NCI-H1417 treated with DMSO at 0.1 percent for 48 hours (cell line): ENCODE measurements around the gene COL8A2.

Source experiments
- DNase-seq: peaks from one replicate; lab custom pipeline; 2025; lab: John Stamatoyannopoulos, UW

COL8A2 gene

GRCh38 chr1:36088577-36089392 lies 36.2 kb downstream of the COL8A2 start, which contains the start of gene ADPRS:
Gene ADPRS, plus strand, starts transcription at chr1:36088892. Its CDS starts 13 bp downstream, at chr1:36088905.
- DNase-seq = peak; percentile 29

GRCh38 chr1:36088265-36088576 lies 36.8 kb downstream of the COL8A2 start:
- no peak for DNase-seq

DNA sequence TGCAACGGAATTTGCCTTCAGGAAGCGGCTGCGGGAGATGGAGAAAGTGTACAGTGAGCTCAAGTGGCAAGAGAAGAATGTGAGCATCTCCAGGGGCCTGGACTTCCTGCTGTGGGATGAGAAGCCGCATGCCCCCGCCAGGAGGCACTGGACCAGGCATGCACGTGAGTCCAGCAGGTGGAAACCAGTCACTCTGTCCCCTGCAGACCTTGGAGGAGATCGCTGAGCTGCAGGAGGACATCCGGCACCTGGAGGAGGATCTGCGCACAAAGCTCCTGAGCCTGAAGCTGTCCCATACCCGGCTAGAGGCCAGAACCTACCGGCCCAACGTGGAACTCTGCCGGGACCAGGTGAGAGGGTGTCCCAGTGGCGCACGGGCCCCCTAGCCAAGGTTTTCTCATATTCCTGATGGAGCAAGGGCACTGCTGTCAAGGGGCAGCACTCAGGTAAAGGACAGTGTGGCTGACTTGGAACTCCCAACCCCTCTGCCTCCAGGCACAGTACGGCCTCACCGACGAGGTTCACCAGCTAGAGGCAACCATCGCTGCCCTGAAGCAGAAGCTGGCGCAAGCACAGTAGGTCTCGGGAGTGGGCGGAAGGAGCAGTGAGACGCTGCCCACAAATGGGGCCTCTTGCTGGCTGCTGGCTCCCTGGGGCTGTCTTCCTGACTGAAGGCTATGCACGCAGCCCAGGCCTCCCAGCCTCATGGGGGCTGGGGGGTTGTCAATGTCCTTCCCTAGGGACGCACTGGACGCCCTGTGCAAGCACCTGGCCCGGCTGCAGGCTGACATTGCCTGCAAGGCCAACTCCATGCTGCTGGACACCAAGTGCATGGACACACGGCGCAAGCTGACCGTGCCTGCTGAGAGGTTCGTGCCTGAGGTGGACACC lies 37.5 kb downstream of the COL8A2 start:
- DNase-seq = no peak

DNA sequence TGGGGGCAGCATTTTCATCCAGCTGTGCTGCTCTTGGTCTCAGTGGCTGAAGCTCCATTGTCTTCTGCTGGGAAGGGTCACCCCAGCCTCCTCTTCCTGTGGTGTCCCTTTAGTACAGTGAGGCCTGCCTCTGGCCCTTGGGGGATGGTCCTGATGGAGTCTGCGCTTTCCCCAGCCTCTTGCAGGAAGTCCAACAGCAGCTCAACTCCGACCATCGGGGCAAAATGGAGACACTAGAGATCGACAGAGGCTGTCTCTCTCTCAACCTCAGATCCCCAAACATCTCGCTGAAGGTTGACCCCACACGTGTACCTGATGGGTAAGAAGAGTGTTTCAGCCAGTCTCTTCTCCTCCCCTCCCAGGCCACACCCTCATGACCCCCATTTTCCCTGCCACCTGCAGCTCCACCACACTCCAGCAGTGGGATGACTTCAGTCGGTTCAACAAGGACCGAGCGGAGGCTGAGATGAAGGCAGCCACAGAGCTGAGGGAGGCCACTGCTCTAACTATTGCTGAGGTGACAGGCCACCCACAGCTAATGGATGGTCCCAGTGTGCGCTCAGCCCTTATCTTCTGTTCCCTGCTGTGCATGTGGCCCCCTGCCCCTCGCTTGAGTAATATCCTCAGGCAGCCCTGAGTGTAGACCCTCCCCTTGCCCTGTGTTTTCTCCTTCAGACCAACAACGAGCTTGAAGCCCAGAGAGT lies 38.3 kb downstream of the COL8A2 start:
- no peak for DNase-seq

GRCh38 chr1:36085686-36086526 lies 39.1 kb downstream of the COL8A2 start:
- DNase-seq = no peak

DNA sequence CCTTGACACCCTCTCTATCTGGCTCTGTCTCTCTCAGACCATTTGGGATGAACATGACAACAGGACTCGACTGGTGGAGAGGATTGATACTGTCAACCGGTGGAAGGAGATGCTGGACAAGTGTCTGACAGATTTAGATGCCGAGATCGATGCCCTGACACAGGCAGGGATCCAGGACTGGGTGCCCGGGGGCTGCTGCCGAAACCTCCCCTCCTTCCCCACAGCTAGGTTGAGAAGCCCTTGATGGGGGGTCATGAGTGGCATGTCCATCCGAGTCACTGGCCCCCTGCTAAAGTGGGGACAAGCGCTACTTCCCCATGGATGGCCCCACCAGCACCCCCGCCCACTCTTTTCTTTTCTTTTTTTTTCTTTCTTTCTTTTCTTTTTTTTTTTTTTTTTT lies 39.9 kb downstream of the COL8A2 start:
- DNase-seq = no peak

GRCh38 chr1:36084497-36085115 lies 40.4 kb downstream of the COL8A2 start:
- DNase-seq = no peak

DNA sequence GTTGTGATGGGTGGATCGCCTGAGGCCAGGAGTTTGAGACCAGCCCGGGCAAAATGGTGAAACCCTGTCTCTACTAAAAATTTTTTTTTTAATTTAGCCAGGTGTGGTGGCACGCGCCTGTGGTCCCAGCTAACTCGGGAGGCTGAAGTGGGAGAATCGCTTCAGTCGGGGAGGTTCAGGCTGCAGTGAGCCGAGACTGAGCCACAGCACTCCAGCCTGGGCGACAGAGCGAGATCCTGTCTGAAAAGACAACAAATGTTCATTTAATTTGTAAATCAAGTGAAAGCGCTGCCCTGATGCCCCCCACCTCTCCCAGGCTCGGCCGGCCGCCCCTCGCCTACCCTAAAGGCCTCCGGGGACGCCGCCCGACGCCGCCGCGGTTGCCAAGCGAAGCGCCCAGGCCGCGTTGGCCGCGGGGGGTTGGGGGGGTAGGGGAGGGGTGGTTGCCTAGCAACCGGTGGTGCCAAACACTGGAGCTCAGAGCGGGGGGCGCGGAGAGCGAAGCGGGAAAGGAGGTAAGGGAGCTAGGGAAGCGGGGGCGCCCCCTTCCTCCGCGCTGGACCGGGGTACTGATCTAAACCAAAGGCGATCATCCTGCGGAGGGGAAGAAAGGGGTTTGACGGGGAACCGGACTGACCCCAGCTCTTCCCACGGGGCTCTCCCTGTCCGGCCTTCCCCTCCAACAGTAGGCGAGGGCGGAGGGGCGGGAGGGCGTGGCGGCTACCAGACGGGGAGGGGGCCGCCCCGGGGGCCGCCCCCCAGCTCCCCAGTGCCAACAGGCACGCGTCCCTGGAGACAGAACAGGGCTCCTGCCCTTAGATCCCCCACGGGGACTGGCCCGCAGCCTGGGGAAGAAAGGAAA lies 41.2 kb downstream of the COL8A2 start, which contains the start of gene TEKT2:
TEKT2 (plus strand) TSS at position 460 of the 862 bp plus-strand sequence. CDS start 828 bp downstream, outside the sequence.
- no peak for DNase-seq

- DNase-seq = no peak
Measured at GRCh38 chr1:36083219-36083618, 41.8 kb downstream of the COL8A2 start.

- no peak for DNase-seq
Measured at GRCh38 chr1:36081926-36082485, 43.0 kb downstream of the COL8A2 start.

- DNase-seq = no peak
Measured at GRCh38 chr1:36080801-36081200, 44.2 kb downstream of the COL8A2 start.

DNA sequence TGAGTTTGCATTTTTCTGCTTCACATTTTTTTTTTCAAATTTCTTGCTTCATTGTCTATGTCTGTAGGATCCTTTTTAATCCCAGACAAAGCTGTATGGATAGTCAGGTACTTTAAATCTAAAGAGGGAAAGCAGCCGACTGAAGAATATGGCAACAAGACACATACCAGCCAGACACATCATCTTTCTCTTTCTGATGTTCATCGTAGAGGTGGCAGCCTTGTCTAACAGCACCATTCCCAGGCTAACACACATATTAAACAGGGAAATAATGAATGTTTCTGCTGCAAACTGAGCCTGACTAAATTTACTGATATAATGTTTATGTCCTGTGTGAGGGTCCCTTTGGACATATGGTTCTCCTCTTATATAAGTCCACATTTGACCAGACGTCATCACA lies 44.8 kb downstream of the COL8A2 start:
- DNase-seq = no peak

DNA sequence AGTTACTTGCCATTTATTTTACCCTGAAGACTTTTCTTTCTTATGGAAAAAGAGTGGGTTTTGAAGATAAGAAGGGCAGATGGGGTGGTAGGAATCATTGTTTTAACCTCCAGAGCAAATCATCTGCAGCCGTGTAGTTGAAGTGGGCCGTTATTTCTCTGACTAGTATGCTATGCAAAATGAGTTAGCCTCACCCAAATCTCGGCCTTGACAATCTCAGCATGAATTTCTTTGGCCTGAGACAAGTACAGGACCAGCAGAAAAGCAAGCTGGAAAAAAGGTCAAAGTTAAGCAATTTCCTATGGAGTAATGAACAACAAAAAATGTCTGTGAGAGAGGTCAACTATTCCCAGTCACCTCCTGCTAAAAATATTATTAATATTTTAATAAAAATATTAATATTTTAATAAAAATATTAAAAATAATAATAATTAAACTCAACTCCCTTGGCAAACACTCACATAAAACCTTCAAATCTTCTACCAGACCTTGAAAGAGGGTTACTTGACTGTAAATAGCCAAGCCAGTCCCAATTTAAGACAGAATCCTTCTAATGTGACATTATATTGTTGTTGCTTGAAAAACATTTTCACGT lies 47.9 kb downstream of the COL8A2 start:
- no peak for DNase-seq

DNA sequence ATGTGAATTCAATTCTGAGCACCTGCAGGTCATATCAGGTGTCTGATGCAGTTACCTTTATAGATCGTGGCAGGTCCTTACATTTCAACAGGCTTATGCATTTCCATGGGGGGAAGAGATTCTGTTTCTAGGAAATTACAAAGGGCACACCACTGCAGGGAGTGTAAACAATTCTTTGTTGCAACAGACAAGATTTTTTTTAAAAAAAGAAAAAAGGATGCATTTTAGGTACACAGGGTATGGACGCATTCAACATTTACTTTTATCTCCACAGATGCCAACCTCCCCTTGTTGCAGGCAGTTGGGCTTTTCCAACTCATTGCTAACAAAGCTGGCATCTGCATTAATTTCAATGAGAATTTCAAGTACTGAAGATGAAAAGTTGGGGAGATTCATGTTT lies 54.7 kb downstream of the COL8A2 start:
- DNase-seq = no peak

DNA sequence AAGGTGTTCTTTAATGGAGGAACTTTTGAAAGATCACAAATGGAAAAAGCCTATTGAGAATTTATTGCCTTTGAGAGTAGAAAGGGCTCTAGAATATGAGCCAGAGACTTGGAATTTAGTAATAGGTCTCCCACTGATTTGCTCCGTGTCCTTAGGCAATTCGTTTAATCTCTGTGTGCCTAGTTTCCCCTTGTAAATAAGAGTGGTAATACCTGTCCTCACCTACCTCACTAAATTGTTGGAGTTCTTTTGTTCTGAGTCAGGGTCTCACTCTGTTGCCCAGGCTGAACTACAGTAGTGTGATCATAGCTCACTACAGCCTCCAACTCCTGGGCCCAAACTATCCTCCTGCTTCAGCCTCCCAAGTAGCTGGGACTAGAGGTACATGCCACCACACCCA lies 56.2 kb downstream of the COL8A2 start:
- DNase-seq = no peak

DNA sequence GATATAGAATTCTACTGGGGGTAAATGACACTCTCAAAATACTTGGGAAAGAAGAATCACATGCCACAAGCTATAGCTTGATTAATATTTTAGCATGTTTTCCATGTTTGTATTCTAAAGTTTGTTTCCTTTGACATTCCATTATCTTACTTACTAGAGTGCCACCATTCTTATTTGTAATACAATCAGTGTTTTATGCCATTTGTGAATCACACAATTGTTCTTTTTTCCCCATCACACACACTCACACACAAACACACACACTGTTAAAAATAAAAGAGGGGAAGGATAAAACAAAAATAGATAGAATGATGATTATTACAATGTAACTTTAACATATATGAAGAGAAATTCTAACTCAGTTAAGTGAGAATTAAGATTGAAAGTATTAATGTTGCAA lies 57.2 kb downstream of the COL8A2 start:
- no peak for DNase-seq

GRCh38 chr1:36062315-36062714 lies 62.7 kb downstream of the COL8A2 start:
- no peak for DNase-seq

DNA sequence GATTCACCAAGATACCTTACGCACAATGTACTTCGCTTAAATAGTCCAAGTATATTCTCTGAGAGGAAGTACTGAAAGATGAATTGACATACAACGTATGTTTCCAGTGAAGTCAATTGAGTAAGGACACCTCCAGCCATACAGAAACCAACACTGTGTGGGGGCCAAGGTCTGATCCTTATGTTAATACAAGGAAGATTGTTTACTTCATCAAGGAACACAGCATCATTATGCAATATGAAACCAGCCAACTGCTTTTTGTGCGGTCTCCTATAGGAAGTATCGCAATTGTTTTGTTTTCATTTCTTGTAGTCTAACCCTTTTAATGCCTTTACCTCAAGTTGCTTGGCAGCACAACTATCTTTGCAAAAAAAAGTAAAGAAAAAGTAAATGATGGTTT lies 69.3 kb downstream of the COL8A2 start:
- no peak for DNase-seq

DNA sequence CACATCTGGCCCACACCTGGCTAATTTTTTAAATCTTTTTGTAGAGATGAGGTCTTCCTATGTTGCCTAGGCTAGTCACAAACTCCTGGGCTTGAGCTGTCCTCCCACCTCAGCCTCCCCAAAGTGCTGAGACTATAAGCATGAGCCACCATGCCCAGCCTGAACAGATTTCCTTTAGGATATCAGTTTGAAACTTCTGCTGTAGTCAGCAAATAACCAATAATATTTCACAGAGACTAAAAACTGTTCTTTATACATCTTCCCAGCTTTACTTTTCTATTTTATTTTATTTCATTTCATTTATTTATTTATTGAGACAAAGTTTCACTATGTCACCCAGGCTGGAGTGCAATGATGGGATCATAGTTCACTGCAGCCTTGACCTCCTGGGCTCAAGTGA lies 71.0 kb downstream of the COL8A2 start:
- DNase-seq = no peak
